GM18873 (cell line): ENCODE measurements around the gene SP100.
A peak's percentile ranks its signal among the peaks of the same experiment; 100 is the strongest.
"Not testable (repeated sequence)": the region's sequence is repeated elsewhere in the genome, so short reads cannot be mapped to it uniquely, and the experiment has no call there.

Experiments used
- ATAC-seq: cut with Tn5 transposase; IDR thresholded peaks from one replicate; pipeline ENCODE4 v1.9.1; 2021; ENCODE audit warnings: mild to moderate bottlenecking, moderate library complexity, moderate number of reproducible peaks; ENCODE audit not compliant: unreplicated experiment, low FRiP score

The SP100 gene

DNA sequence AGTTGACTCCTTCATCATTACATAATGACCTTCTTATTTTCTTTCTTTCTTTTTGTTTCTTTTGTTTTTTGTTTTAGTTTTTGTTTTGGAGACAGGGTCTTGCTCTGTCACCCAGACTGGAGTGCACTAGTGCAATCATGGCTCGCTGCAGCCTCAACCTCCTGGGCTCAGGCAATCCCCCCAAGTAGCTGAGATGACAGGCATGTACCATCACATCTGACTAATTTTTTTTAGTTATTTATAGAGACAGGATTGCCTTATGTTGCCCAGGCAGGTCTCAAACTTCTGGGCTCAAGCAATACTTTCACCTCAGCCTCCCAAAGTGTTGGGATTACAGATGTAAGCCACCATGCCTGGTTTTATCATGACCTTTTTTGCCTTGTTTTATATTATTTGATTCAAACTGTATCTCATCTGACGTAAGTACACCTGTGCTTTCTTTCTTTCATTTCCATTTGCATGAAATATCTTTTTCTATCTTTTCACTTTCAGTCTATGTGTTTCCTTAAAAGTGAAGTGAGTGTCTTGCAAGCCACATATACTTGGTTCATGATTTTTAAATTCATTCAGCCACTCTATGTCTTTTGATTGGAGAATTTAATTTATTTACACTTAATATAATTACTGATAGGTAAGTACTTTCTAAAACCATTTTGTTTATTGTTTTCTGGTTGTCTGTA, 39.1 kb downstream of the SP100 start:
- no peak for ATAC-seq

DNA sequence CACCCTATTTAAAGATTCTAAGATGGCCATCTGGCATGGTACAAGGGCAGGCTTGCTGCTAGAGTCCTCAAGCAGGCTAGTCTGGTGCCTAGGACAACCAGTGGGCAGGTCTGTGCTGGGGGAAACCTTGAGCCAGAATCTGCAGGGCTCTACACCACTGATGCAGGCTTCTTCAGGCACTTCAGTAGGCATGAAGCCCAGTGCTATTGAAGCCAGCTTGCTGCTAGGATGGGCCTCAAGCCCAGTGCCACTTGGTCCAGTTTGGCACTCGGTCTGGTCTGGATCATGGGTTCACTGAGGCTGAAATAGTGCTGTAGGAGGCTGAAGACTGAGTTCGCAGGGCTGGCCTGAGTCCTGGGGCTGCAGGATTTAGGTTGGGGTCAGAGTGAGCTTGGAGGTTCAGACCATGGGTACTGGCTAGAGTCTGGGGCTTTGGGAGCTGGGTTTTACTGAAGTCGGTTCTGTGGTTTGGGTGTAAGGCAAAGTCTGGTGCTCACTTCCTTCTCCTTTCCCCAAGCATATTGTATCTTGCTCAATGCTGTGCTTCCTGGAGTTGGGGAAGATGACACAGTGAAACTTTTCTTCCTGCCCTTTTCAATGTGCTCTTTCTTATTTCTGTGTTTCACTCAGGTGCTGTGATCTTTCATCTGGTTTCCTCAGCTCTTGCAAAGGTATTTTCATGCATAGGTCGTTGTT, 41.2 kb downstream of the SP100 start:
- ATAC-seq, result no peak

- no peak for ATAC-seq
Observed at GRCh38 chr2:230457793-230458192, 41.8 kb downstream of the SP100 start.

DNA sequence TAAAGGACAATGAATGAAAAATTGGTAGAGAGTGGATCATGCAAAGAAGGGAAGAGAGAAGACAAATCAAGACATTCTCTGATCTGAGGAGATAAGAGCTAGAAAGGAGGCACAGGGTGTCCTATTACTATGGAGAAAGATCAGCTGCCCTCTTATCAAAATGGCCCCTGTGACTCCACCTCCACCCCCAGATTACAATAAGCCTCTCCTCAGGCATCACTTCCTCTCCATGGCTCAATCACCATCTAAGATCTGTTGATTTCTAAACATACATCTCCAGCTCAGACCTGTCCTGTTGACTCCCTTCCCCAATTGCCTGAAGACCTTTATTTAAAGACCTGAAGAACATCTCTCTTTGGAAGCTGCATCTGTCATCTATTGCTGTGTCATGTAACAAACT, 43.2 kb downstream of the SP100 start:
- no peak for ATAC-seq

- ATAC-seq, result no peak
Observed at GRCh38 chr2:230471074-230471473, 55.1 kb downstream of the SP100 start.

DNA sequence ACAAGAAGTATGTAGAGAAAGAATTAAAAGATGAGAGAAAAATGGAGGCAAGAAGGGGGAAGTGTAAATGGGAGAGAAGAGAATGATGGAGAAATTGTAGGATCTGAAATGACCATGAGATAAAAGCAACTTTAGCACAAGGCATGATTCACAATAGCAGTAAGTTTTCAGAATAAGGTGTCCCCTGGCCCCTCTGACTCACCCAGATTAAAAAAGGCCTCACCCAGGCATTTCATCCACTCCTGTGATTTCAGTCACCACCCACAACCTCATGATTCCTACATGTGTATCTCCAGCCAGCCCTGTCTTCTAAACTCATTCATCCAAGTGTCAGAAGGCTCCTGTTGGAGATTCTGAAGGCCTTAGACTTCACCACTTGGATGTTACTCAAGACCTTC, 56.6 kb downstream of the SP100 start:
- ATAC-seq, result no peak

GRCh38 chr2:230473378-230473777, 57.4 kb downstream of the SP100 start:
- ATAC-seq, result no peak

DNA sequence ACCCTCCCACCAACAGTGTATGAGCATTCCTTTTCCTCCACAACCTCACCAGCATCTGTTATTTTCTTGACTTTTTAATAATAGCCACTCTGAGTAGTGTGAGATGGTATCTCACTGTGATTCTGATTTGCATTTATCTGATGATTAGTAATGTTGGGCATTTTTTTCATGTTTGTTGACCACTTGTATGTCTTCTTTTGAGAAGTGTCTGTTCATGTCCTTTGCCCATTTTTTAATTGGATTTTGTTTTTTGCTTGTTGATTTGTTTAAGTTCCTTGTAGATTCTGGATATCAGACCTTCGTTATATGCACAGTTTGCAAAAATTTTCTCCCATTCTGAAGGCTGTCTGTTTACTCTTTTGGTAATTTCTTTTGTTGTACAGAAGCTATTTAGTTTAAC, 59.1 kb downstream of the SP100 start:
- no peak for ATAC-seq

DNA sequence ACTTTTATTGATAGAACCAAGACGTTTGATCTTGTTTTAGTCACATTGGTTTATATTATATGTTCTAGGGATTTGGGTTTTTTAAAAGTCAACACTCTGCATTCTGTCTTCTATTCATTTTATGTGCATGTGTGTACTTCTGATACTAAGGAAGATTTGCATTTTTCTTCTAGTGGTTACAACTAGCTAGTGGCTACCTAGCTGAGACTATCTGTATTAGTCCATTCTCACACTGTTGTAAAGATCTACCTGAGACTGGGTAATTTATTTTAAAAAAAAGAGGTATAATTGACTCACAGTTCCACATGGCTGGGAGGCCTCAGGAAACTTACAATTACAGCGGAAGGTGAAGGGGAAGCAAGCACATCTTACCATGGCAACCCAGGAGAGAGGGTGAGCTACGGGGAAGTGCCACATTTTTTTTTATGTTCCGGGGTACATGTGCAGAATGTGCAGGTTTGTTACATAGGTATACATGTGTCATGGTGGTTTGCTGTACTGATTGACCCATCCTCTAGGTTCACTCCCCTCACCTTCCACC, 69.9 kb downstream of the SP100 start:
- ATAC-seq, result no peak

DNA sequence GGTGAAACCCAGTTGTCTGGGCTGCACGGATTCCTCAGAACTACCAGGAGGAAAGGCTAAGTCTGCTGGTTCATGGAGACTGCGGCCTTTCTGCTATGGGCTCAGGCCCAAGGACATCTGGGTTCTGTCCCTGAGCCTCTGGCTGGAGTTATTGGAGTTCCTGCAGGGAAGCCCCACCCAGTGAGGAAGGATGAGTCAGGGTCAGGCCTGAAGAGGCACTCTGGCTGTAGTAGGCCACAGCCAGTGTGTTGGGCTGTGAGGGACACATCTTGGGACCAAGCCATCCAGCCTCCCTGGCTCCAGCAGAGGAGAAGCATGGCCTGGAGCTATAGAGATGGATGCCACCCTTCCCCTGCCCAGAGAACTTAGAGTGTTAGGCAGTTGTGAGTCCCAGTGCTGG, 75.2 kb downstream of the SP100 start:
- ATAC-seq, result not testable (repeated sequence)

DNA sequence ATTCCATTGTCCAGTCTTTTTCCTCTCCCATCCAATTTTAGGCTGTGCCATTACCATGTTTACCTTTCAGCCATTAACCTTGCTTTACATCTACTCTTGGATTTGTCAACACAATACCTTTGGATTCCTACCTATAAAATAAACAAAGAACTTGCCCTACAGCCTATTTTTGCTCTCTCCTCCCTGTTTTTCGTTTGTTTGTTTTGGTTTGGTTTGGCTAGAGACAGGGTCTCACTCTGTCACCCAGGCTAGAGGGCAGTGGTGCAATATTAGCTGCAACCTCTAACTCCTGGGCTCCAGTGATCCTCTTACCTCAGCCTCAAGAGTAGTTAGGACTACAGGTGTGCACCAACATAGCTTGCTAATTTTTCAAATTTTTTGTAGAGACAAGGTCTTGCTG, 76.1 kb downstream of the SP100 start:
- no peak for ATAC-seq

DNA sequence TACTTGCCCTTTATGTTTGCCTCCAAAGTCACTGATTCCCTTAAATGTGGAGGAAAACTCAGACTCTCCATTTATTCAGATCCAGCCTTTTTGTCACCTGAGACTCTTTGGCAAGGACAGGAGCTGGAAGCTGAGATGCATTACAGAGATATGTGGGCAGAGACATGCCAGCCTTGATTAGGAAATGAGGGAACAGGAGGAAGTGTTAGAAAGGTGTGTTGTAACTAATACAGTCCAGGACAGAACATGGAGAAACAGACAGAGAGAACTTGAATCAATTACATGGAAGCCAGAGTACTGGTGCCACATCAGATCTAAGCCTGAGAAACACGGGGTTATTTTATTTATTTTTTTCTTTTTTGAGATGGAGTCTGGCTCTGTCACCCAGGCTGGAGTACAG, 79.0 kb downstream of the SP100 start:
- no peak for ATAC-seq

DNA sequence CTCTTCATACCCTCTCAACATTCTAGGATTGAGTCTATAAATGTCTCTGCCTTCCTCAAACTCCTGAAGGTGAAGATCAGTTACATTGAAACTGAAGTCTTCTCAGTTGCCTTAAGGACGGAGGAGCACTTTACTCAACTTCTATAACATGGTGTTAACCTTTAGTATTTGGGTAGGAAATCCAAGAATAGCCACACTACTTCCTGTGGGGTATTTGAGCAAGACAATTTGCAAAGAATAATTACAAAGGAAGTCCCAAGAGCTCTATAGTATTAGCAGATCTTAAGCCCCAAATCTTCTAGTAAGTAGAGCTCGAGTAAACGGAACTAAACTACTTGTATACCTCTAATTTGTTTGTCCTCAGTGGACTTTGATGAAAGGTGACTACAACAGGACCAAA, 80.9 kb downstream of the SP100 start:
- no peak for ATAC-seq

DNA sequence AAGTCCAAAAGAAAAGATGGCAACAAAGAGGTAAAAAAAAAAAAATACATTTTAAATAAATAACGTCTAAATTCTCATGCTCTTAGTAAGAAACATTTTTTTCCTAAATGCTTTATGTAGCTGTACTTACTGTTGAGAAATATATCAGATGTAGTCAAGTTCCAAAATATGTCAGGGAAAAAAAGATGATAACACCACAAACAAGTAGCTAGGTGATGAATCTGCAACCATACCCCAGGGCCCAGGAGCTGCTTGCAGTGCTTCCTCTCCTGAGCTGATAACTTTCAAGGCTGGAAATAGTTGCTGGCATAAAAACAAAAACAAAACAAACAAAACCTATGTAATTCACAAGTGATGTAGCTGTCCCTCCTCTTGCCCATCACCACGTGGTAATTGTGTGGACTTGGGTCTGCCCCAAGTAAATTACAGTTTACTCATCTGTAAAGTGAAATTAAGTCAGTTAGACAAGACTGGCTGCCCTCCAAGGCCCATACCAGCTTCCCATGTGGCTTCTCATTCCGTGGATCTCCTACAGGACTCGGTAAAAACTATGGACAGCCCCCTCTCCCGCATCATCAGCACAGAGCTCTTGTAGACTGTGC, 82.6 kb downstream of the SP100 start:
- no peak for ATAC-seq

- no peak for ATAC-seq
Observed at GRCh38 chr2:230502593-230502992, 86.6 kb downstream of the SP100 start.

GRCh38 chr2:230503798-230504197, 87.8 kb downstream of the SP100 start:
- ATAC-seq, result no peak

- ATAC-seq, result peak; percentile 84
Observed at GRCh38 chr2:230505162-230505561, 89.2 kb downstream of the SP100 start.

- no peak for ATAC-seq
Observed at GRCh38 chr2:230512955-230513748, 97.2 kb downstream of the SP100 start.

GRCh38 chr2:230520061-230520874, 104.3 kb downstream of the SP100 start:
- ATAC-seq, result no peak

- ATAC-seq, result no peak
Observed at GRCh38 chr2:230520875-230521155, 104.8 kb downstream of the SP100 start.
